GM12875 (cell line): ENCODE results near the gene IL13RA2.

Experiments used
- H3K4me3 ChIP-seq: one replicate; pipeline ENCODE4 v1.5.1; 2011; ENCODE audit warnings: low read depth, low read length, control low read depth
- CTCF ChIP-seq: IDR thresholded peaks from 2 replicates; pipeline ENCODE4 v1.5.1; 2011; ENCODE audit warnings: low read depth, mild to moderate bottlenecking, control low read depth, inconsistent platforms, low read length, moderate library complexity, borderline replicate concordance; ENCODE audit not compliant: insufficient read depth

The IL13RA2 gene

GRCh38 chrX:115047181-115047580 lies 29.8 kb upstream of the IL13RA2 start:
- no peak for TF ChIP-seq CTCF
- no peak overlapping the region for H3K4me3 ChIP-seq

- no peak for TF ChIP-seq CTCF
Observed at GRCh38 chrX:115040417-115040816, 23.0 kb upstream of the IL13RA2 start.

GRCh38 chrX:115038406-115038805 lies 21.0 kb upstream of the IL13RA2 start:
- no peak for TF ChIP-seq CTCF
- no peak overlapping the region for H3K4me3 ChIP-seq

More at GRCh38 chrX:115040417-115040816, 23.0 kb upstream of the IL13RA2 start:
- H3K4me3 ChIP-seq = no peak overlapping the region

- no peak overlapping the region for H3K4me3 ChIP-seq
- no peak for TF ChIP-seq CTCF
Observed at GRCh38 chrX:115036029-115036428, 18.6 kb upstream of the IL13RA2 start.

- no peak overlapping the region for H3K4me3 ChIP-seq
- no peak for TF ChIP-seq CTCF
Observed at GRCh38 chrX:115031989-115032388, 14.6 kb upstream of the IL13RA2 start.

- no peak for TF ChIP-seq CTCF
Observed at GRCh38 chrX:115030625-115031024, 13.2 kb upstream of the IL13RA2 start.

GRCh38 chrX:115029869-115030570 lies 12.6 kb upstream of the IL13RA2 start:
- no peak for TF ChIP-seq CTCF
- no peak overlapping the region for H3K4me3 ChIP-seq

More at GRCh38 chrX:115030625-115031024, 13.2 kb upstream of the IL13RA2 start:
- H3K4me3 ChIP-seq = no peak overlapping the region
